DOHH2 (cell line): ENCODE results near the gene FIGNL2.

Experiments used
- H3F3A ChIP-seq: fragments of 200-600 bp; sonication (generic), shearing (Covaris generic); 2 replicates; pipeline ENCODE4 v1.6.0; 2016; ENCODE audit warnings: antibody characterized with exemption, mild to moderate bottlenecking; ENCODE audit not compliant: control insufficient read depth, insufficient read depth
- H3K27ac ChIP-seq: fragments of 200-600 bp; sonication (generic); 2 replicates; pipeline ENCODE4 v1.5.1; 2014; ENCODE audit warnings: low read depth, mild to moderate bottlenecking, low read length, moderate library complexity
- H3K27me3 ChIP-seq: fragments of 200-600 bp; sonication (generic); 2 replicates; pipeline ENCODE4 v1.6.1; 2014; ENCODE audit warnings: mild to moderate bottlenecking, low read length, mixed read lengths; ENCODE audit not compliant: control insufficient read depth
- H3K36me3 ChIP-seq: fragments of 200-600 bp; sonication (generic); 2 replicates; pipeline ENCODE4 v1.6.1; 2014; ENCODE audit warnings: mild to moderate bottlenecking, low read length, moderate library complexity, mixed read lengths; ENCODE audit not compliant: control insufficient read depth
- H3K4me1 ChIP-seq: fragments of 200-600 bp; sonication (generic); 2 replicates; pipeline ENCODE4 v1.6.1; 2014; ENCODE audit warnings: mild to moderate bottlenecking, low read length, mixed read lengths; ENCODE audit not compliant: control insufficient read depth
- H3K4me2 ChIP-seq: fragments of 200-600 bp; sonication (generic); 2 replicates; pipeline ENCODE4 v1.6.0; 2014; ENCODE audit warnings: mild to moderate bottlenecking, low read length, moderate library complexity
- H3K4me3 ChIP-seq: fragments of 200-600 bp; sonication (generic); 2 replicates; pipeline ENCODE4 v1.5.1; 2014; ENCODE audit warnings: mild to moderate bottlenecking, low read length, mixed read lengths
- H3K79me2 ChIP-seq: fragments of 200-600 bp; sonication (generic); 2 replicates; pipeline ENCODE4 v1.6.1; 2014; ENCODE audit warnings: mild to moderate bottlenecking, low read length, mixed read lengths; ENCODE audit not compliant: control insufficient read depth
- H3K9me2 ChIP-seq: fragments of 200-600 bp; sonication (generic); replicated peaks from 2 replicates; pipeline ENCODE4 v1.6.1; 2014; ENCODE audit warnings: mild to moderate bottlenecking, low read length, mixed read lengths; ENCODE audit not compliant: control insufficient read depth
- H3K9me3 ChIP-seq: fragments of 200-600 bp; sonication (generic); 2 replicates; pipeline ENCODE4 v1.6.1; 2014; ENCODE audit warnings: antibody characterized with exemption, low read length, mixed read lengths; ENCODE audit not compliant: control insufficient read depth, insufficient read depth
- H4K20me1 ChIP-seq: fragments of 200-600 bp; sonication (generic); 2 replicates; pipeline ENCODE4 v1.6.0; 2014; ENCODE audit warnings: low read depth, mild to moderate bottlenecking, antibody characterized with exemption, low read length, moderate library complexity; ENCODE audit not compliant: control insufficient read depth, insufficient read depth
- EZH2phosphoT487 ChIP-seq: fragments of 200-600 bp; sonication (generic); IDR thresholded peaks from 2 replicates; pipeline ENCODE4 v1.6.1; 2017; ENCODE audit warnings: borderline replicate concordance, mild to moderate bottlenecking, antibody characterized with exemption, low read length, moderate library complexity, mixed read lengths
- TF ChIP-seq, protein P1 (sequence below): fragments of 200-600 bp; sonication (generic); IDR thresholded peaks from one replicate; pipeline ENCODE4 v1.5.1; 2014; ENCODE audit warnings: antibody characterized with exemption, mild to moderate bottlenecking, low read depth, low read length; ENCODE audit not compliant: poor library complexity, severe bottlenecking

Gene FIGNL2

DNA sequence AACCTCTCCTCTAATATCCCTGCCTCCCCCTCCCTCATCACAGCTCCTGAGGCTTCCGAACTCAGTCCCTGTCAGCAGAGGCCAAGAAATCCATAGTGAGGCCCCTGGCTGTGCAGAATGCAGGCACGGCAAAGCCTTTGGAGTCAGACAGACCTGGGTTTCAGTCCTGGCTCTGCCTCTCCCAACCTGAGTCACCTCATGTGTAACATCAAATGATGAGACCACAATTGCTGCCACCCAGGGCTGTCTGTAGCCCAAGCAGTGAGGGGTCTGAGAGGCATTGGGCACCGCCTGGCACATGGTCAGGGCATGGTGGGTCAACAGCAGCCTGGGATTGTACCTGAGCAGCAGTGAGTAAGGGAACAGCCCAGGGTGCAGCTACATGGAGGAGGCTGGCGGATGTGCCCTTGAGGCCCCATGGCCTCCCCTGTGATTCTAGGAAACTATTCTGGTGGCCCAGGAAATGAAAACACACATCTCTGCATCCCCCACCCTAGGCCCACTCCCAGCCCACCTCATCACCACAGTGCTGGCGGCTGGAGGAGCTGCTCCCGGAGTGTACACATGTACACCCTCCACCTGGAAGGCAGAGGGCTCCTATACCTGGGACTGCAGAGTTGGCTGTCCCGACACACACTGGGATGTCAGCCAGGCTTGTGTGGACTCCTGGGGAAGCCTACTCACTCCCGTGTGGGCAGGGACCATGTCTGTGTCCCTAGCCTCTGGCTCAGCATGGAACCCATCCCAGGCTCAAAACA, 47.0 kb upstream of the FIGNL2 start:
- no peak for TF ChIP-seq EZH2phosphoT487
- TF ChIP-seq, protein P1, sequence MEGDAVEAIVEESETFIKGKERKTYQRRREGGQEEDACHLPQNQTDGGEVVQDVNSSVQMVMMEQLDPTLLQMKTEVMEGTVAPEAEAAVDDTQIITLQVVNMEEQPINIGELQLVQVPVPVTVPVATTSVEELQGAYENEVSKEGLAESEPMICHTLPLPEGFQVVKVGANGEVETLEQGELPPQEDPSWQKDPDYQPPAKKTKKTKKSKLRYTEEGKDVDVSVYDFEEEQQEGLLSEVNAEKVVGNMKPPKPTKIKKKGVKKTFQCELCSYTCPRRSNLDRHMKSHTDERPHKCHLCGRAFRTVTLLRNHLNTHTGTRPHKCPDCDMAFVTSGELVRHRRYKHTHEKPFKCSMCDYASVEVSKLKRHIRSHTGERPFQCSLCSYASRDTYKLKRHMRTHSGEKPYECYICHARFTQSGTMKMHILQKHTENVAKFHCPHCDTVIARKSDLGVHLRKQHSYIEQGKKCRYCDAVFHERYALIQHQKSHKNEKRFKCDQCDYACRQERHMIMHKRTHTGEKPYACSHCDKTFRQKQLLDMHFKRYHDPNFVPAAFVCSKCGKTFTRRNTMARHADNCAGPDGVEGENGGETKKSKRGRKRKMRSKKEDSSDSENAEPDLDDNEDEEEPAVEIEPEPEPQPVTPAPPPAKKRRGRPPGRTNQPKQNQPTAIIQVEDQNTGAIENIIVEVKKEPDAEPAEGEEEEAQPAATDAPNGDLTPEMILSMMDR = no peak
- Histone ChIP-seq H3K4me2 (no peak overlapping the region), H3F3A (no peaks in the 10 kb centered on the region), H4K20me1 (no peaks in the 10 kb centered on the region), H3K4me3 (no peak overlapping the region), H3K36me3 (no peaks in the 10 kb centered on the region), H3K27me3 (peaks cover 10% of the 10 kb centered on the region), H3K4me1 (no peaks in the 10 kb centered on the region), H3K9me3 (no peaks in the 10 kb centered on the region), H3K9me2 (no peaks in the 10 kb centered on the region), H3K27ac (no peak overlapping the region), H3K79me2 (no peaks in the 10 kb centered on the region)

- Histone ChIP-seq H3K27ac (no peak overlapping the region), H3F3A (no peaks in the 10 kb centered on the region), H3K79me2 (no peaks in the 10 kb centered on the region)
Observed at GRCh38 chr12:51893786-51894185, 45.3 kb upstream of the FIGNL2 start.

DNA sequence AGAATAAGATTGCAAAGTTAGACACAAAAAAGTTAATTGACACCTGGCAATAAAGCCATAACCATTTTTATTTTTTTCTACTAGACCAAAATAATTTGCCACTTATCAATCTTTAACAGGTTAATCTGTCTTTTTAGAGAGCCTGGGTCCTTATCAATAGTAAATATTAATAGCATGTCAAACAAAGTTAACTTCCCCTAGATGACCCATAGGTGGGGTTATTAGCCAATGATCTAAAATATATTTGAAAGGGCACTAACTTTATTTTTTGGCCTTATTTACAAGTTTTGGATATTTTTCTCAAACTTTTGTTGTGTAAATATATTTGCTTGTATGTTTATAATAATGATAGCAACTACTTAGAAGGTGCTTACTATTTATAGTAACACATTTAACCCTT, 43.3 kb upstream of the FIGNL2 start:
- Histone ChIP-seq H4K20me1 (no peaks in the 10 kb centered on the region), H3K4me1 (no peaks in the 10 kb centered on the region), H3K4me2 (no peak overlapping the region), H3K9me2 (no peaks in the 10 kb centered on the region), H3K79me2 (no peaks in the 10 kb centered on the region), H3K27me3 (0 out of 2 replicates have a peak, but pooled peaks cover 4% of the 10 kb centered on the region), H3K9me3 (no peaks in the 10 kb centered on the region), H3K27ac (no peak overlapping the region), H3F3A (no peaks in the 10 kb centered on the region), H3K4me3 (no peak overlapping the region), H3K36me3 (no peaks in the 10 kb centered on the region)
- TF ChIP-seq, protein P1 = peak; percentile 41
- TF ChIP-seq EZH2phosphoT487 = no peak

More at GRCh38 chr12:51893786-51894185, 45.3 kb upstream of the FIGNL2 start:
- no peak overlapping the region for H3K4me2 ChIP-seq
- peaks cover 8% of the 10 kb centered on the region for H3K27me3 ChIP-seq
- H3K4me3 ChIP-seq = no peak overlapping the region
- no peaks in the 10 kb centered on the region for H3K4me1 ChIP-seq
- H3K9me3 ChIP-seq = no peaks in the 10 kb centered on the region
- no peak for TF ChIP-seq EZH2phosphoT487
- no peaks in the 10 kb centered on the region for H4K20me1 ChIP-seq
- no peaks in the 10 kb centered on the region for H3K36me3 ChIP-seq
- no peaks in the 10 kb centered on the region for H3K9me2 ChIP-seq

- no peaks in the 10 kb centered on the region for H3K9me2 ChIP-seq
- H3K36me3 ChIP-seq = no peaks in the 10 kb centered on the region
- no peak overlapping the region for H3K27ac ChIP-seq
- no peaks in the 10 kb centered on the region for H3K79me2 ChIP-seq
- no peaks in the 10 kb centered on the region for H3K9me3 ChIP-seq
- peaks cover 9% of the 10 kb centered on the region for H3K4me1 ChIP-seq
- H3F3A ChIP-seq = no peaks in the 10 kb centered on the region
- no peak for TF ChIP-seq EZH2phosphoT487
- TF ChIP-seq, protein P1 = no peak
- H3K4me3 ChIP-seq = no peak overlapping the region
- no peaks in the 10 kb centered on the region for H3K27me3 ChIP-seq
- H4K20me1 ChIP-seq = no peaks in the 10 kb centered on the region
- H3K4me2 ChIP-seq = no peak overlapping the region
Observed at GRCh38 chr12:51890511-51891171, 42.1 kb upstream of the FIGNL2 start.
